PC-3 (cell line): ENCODE results near the gene HBM. TPM values are rescaled to one million over a fixed set of nuclear protein-coding genes. Genes with fewer than 3 reads are reported as not detected.
A peak's percentile ranks its signal among the peaks of the same experiment; 100 is the strongest.
"Not testable (repeated sequence)": the region's sequence is repeated elsewhere in the genome, so short reads cannot be mapped to it uniquely, and the experiment has no call there.

Experiments
- ATAC-seq: fragments of 200-7000 bp; cut with Tn5 transposase; 2 replicates; pipeline ENCODE4 v1.9.1; 2020; ENCODE audit warnings: mild to moderate bottlenecking, moderate library complexity
- BruUV-seq: library from RNA; stranded (reverse); fragments of 400-500 nt; replicated peaks from 2 replicates; lab custom pipeline; 2021; lab: Mats Ljungman, UMichigan
- CTCF ChIA-PET: fragments of 300-600 bp; sonication (Branson Sonifier 250); formaldehyde crosslinking; loops from one replicate; lab custom pipeline; 2022; ENCODE audit warnings: antibody characterized with exemption; lab: Charles Lee
- POLR2A ChIA-PET: fragments of 300-600 bp; sonication (Branson Sonifier 250); formaldehyde crosslinking; loops from one replicate; lab custom pipeline; 2022; ENCODE audit warnings: antibody characterized with exemption; ENCODE audit not compliant: unreplicated experiment; lab: Charles Lee
- DNase-seq: peaks from one replicate; pipeline ENCODE4 v3.0.0-alpha.2; 2015
- H2AFZ ChIP-seq: fragments of 300-600 bp; sonication (generic); 2 replicates; pipeline ENCODE4 v1.6.0; 2016; ENCODE audit warnings: antibody characterized with exemption, low read length
- H3F3A ChIP-seq: fragments of 300-600 bp; sonication (generic); one replicate; pipeline ENCODE4 v1.6.0; 2017; ENCODE audit warnings: antibody characterized with exemption, low read length, control low read depth, mild to moderate bottlenecking; ENCODE audit not compliant: unreplicated experiment
- H3K27ac ChIP-seq: fragments of 300-600 bp; sonication (generic); 2 replicates; pipeline ENCODE4 v1.5.1; 2016; ENCODE audit warnings: mild to moderate bottlenecking, low read length
- H3K27me3 ChIP-seq: fragments of 300-600 bp; sonication (generic); 2 replicates; pipeline ENCODE4 v1.6.1; 2016; ENCODE audit warnings: low read length, mixed read lengths
- H3K36me3 ChIP-seq: fragments of 300-600 bp; sonication (generic); 2 replicates; pipeline ENCODE4 v1.6.1; 2016; ENCODE audit warnings: low read depth, mixed run types, low read length, mixed read lengths
- H3K4me1 ChIP-seq: fragments of 300-600 bp; sonication (generic); 2 replicates; pipeline ENCODE4 v1.5.1; 2016; ENCODE audit warnings: low read length; ENCODE audit not compliant: insufficient read depth
- H3K4me2 ChIP-seq: fragments of 300-600 bp; sonication (generic); 2 replicates; pipeline ENCODE4 v1.6.0; 2016; ENCODE audit warnings: low read length
- H3K4me3 ChIP-seq: fragments of 300-600 bp; sonication (generic); 2 replicates; pipeline ENCODE4 v1.5.1; 2016; ENCODE audit warnings: mild to moderate bottlenecking, low read length, mixed read lengths
- H3K79me2 ChIP-seq: fragments of 300-600 bp; sonication (generic); 2 replicates; pipeline ENCODE4 v1.6.1; 2017; ENCODE audit warnings: low read length, mixed read lengths
- H3K9ac ChIP-seq: fragments of 300-600 bp; sonication (generic); 2 replicates; pipeline ENCODE4 v1.6.0; 2016; ENCODE audit warnings: mild to moderate bottlenecking, low read length
- H3K9me2 ChIP-seq: fragments of 300-600 bp; sonication (generic); replicated peaks from 2 replicates; pipeline ENCODE4 v1.6.1; 2016; ENCODE audit warnings: mixed run types, low read length, mixed read lengths
- H3K9me3 ChIP-seq: fragments of 300-600 bp; sonication (generic); 2 replicates; pipeline ENCODE4 v1.6.1; 2016; ENCODE audit warnings: low read length, mixed read lengths
- H4K20me1 ChIP-seq: fragments of 300-600 bp; sonication (generic); 2 replicates; pipeline ENCODE4 v1.6.1; 2016; ENCODE audit warnings: low read length, mixed read lengths
- CTCF ChIP-seq: fragments of 300-600 bp; sonication (generic); conservative IDR thresholded peaks from 2 replicates; pipeline ENCODE4 v1.5.1; 2017; ENCODE audit warnings: antibody characterized with exemption, low read depth, mild to moderate bottlenecking, low read length
- EZH2 ChIP-seq: fragments of 300-600 bp; sonication (generic); IDR thresholded peaks from one replicate; pipeline ENCODE4 v1.6.1; 2017; ENCODE audit warnings: antibody characterized with exemption, mild to moderate bottlenecking, low read length; ENCODE audit not compliant: unreplicated experiment
- EZH2phosphoT487 ChIP-seq: fragments of 300-600 bp; sonication (generic); IDR thresholded peaks from 2 replicates; pipeline ENCODE4 v1.6.1; 2018; ENCODE audit warnings: mild to moderate bottlenecking, antibody characterized with exemption, low read length, borderline replicate concordance
- intact Hi-C: fragments of 100-400 bp; cut with micrococcal nuclease; formaldehyde crosslinking; loops from 2 replicates; pipeline ENCODE4 v1.9.0; 2023
- total RNA-seq: library from RNA; depleted of rRNA; stranded (reverse); fragments of >200 nt; gene quantifications from 2 replicates; pipeline ENCODE4 v1.2.3, GENCODE V29; 2014

The HBM gene
- total RNA-seq, 1 experiment from 2014 or later, result not detected

GRCh38 chr16:194516-194915, 28.7 kb downstream of the HBM start:
- Histone ChIP-seq H3K9me3 (no peaks in the 10 kb centered on the region), H4K20me1 (no peaks in the 10 kb centered on the region), H3K9me2 (no peaks in the 10 kb centered on the region), H3K4me1 (no peaks in the 10 kb centered on the region), H3K4me3 (no peak overlapping the region), H3K27me3 (no peaks in the 10 kb centered on the region), H3K27ac (no peak overlapping the region), H3K79me2 (no peaks in the 10 kb centered on the region), H3K36me3 (peaks cover 26% of the 10 kb centered on the region), H2AFZ (no peak overlapping the region), H3F3A (no peaks in the 10 kb centered on the region), H3K9ac (no peak overlapping the region), H3K4me2 (no peak overlapping the region)
- ChIA-PET POLR2A (no interaction called here), CTCF (interaction anchor here (0.6 kb wide), 1 partner anchor 34 kb away, joined by 3 read pairs; no protein-coding TSS in a partner anchor)
- no peak for DNase-seq
- BruUV-seq, result no TSS peak
- no peak for TF ChIP-seq EZH2phosphoT487
- TF ChIP-seq CTCF, result no peak
- no peak for TF ChIP-seq EZH2
- intact Hi-C loops, result no loop called here
- no peak for ATAC-seq

- Histone ChIP-seq H2AFZ (no peak overlapping the region), H3K4me3 (no peak overlapping the region), H3K9me3 (no peaks in the 10 kb centered on the region), H4K20me1 (no peaks in the 10 kb centered on the region), H3K9ac (no peak overlapping the region), H3K4me1 (no peaks in the 10 kb centered on the region), H3K79me2 (no peaks in the 10 kb centered on the region), H3K27me3 (no peaks in the 10 kb centered on the region), H3K36me3 (peaks cover 21% of the 10 kb centered on the region), H3K4me2 (no peak overlapping the region), H3K27ac (no peak overlapping the region), H3F3A (no peaks in the 10 kb centered on the region), H3K9me2 (no peaks in the 10 kb centered on the region)
- TF ChIP-seq EZH2phosphoT487, result no peak
- no peak for TF ChIP-seq CTCF
- TF ChIP-seq EZH2, result no peak
- CTCF ChIA-PET, result no interaction called here
- POLR2A ChIA-PET, result no interaction called here
- intact Hi-C loops, result no loop called here
- peak; percentile 50 for ATAC-seq
- DNase-seq, result peak; percentile 16
- BruUV-seq, result no TSS peak
Observed at GRCh38 chr16:200388-200787, 34.6 kb downstream of the HBM start.

GRCh38 chr16:203246-203645, 37.5 kb downstream of the HBM start:
- Histone ChIP-seq H3K4me3 (no peak overlapping the region), H3F3A (no peaks in the 10 kb centered on the region), H2AFZ (no peak overlapping the region), H4K20me1 (0 out of 2 replicates have a peak, but pooled peaks cover 2% of the 10 kb centered on the region), H3K79me2 (no peaks in the 10 kb centered on the region), H3K27me3 (no peaks in the 10 kb centered on the region), H3K9me2 (no peaks in the 10 kb centered on the region), H3K4me1 (no peaks in the 10 kb centered on the region), H3K9me3 (no peaks in the 10 kb centered on the region), H3K4me2 (no peak overlapping the region), H3K9ac (no peak overlapping the region), H3K36me3 (peaks cover 25% of the 10 kb centered on the region), H3K27ac (no peak overlapping the region)
- ATAC-seq (no peak), DNase-seq (no peak)
- ChIA-PET POLR2A (no interaction called here), CTCF (no interaction called here)
- intact Hi-C loops, result no loop called here
- BruUV-seq, result no TSS peak
- TF ChIP-seq EZH2, result no peak
- TF ChIP-seq CTCF, result no peak

- H3K9me3 ChIP-seq, H3K79me2 ChIP-seq, H3K9ac ChIP-seq, intact Hi-C loops, H4K20me1 ChIP-seq, H3K4me3 ChIP-seq, H3K4me1 ChIP-seq, POLR2A ChIA-PET, H3K9me2 ChIP-seq, ATAC-seq, H3K27ac ChIP-seq, DNase-seq, H2AFZ ChIP-seq, H3K27me3 ChIP-seq, H3F3A ChIP-seq, BruUV-seq, H3K4me2 ChIP-seq: not testable (repeated sequence)
- H3K36me3 ChIP-seq, result peaks cover 24% of the 10 kb centered on the region
- CTCF ChIA-PET, result interaction anchor here (0.7 kb wide), 1 partner anchor 153 kb away, joined by 3 read pairs; no protein-coding TSS in a partner anchor
Observed at GRCh38 chr16:204046-204445, 38.3 kb downstream of the HBM start.
